ENCODE data around the gene PCDH9.

Gene PCDH9

DNA sequence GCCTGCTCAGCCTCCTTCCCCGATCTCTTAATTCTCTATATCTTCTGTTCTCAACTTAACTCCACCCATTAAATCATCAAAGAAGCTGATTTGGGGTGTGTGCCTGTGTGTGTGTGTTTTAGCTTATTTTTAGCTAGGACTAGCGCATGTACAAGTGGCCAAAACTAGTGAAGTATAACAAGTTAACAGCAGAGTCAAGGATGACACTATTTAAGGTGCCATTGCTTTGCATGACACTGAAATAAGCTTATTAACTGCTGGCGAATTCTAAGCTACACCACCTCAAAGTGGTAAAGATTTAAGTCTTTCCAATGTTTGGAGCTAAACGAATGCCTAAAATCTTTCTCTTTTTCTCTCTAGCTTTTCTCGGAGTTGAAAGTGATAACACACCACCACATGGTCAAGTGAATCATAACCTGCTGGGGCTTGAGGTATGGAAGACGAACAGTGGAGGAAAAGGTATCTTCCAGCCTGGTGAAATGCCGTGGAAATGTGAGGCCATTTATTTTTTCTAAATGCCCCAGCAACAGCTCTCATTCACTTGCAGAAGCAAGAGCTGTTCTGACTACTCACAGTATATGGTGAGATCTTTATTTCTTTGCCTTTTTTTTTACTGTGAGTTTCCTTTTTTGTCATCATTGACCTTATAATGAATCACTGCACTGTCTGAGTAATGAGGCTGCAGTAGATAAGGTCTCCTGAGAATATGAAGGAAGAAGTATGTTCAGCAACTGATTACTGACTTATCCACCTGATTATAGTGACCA is 570.3 kb downstream of the PCDH9 start:
- Histone ChIP-seq H3K27me3 (ENCODE audit: insufficient read depth, insufficient read length) (no peaks in the 10 kb centered on the region), H3K4me1 (ENCODE audit: insufficient read depth, insufficient read length) (no peaks in the 10 kb centered on the region), H3K9ac (ENCODE audit: insufficient read length, low read depth) (no peak overlapping the region), H3K36me3 (ENCODE audit: insufficient read depth, insufficient read length, low read length) (no peaks in the 10 kb centered on the region), H3K4me3 (ENCODE audit: insufficient read length, low read depth) (no peak overlapping the region), H3K9me3 (ENCODE audit: insufficient read depth, low read length) (no peaks in the 10 kb centered on the region)
- DNase-seq (ENCODE audit: low read depth, low spot score) = no peak
- TF ChIP-seq SUZ12 (IDR thresholded peaks at IDR 0.05; ENCODE audit: extremely low read depth, insufficient read depth, insufficient read length) (no peak), ZNF274 (IDR thresholded peaks at IDR 0.05; ENCODE audit: low read depth, low read length) (no peak), YY1 (IDR thresholded peaks at IDR 0.05; ENCODE audit: insufficient read depth, insufficient read length) (no peak)

DNA sequence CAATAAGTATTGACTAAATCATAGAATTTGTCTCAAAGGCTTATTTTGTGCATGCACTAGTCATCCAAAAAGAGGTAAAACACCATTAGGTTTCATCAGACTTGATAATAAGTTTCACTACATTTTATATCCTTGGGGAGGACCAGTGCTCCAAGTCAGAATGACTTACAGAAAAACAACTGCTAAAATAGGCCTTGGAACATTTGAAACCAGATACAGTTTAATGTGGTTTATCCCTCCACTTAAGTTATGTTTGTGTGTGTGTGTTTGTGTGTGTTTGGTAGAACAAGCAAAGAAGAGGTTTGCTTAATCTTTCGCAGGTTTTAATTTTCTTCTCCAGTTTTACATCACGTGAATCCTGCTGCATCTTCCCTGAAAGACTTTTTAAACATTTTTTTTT is 570.9 kb downstream of the PCDH9 start:
- no peak for DNase-seq (ENCODE audit: low read depth, low spot score)
- H3K9ac ChIP-seq (ENCODE audit: insufficient read length, low read depth) = no peak overlapping the region
- no peak overlapping the region for H3K4me3 ChIP-seq (ENCODE audit: insufficient read length, low read depth)
- TF ChIP-seq SUZ12 (IDR thresholded peaks at IDR 0.05; ENCODE audit: extremely low read depth, insufficient read depth, insufficient read length) (no peak), ZNF274 (IDR thresholded peaks at IDR 0.05; ENCODE audit: low read depth, low read length) (no peak), YY1 (IDR thresholded peaks at IDR 0.05; ENCODE audit: insufficient read depth, insufficient read length) (no peak)
- H3K9me3 ChIP-seq (ENCODE audit: insufficient read depth, low read length) = no peaks in the 10 kb centered on the region
- H3K4me1 ChIP-seq (ENCODE audit: insufficient read depth, insufficient read length) = no peaks in the 10 kb centered on the region
- H3K36me3 ChIP-seq (ENCODE audit: insufficient read depth, insufficient read length, low read length) = no peaks in the 10 kb centered on the region
- no peaks in the 10 kb centered on the region for H3K27me3 ChIP-seq (ENCODE audit: insufficient read depth, insufficient read length)

GRCh38 chr13:66657165-66657881 is 572.8 kb downstream of the PCDH9 start:
- Histone ChIP-seq H3K36me3 (ENCODE audit: insufficient read depth, insufficient read length, low read length) (no peaks in the 10 kb centered on the region), H3K4me1 (ENCODE audit: insufficient read depth, insufficient read length) (no peaks in the 10 kb centered on the region), H3K9ac (ENCODE audit: insufficient read length, low read depth) (no peak overlapping the region), H3K27me3 (ENCODE audit: insufficient read depth, insufficient read length) (no peaks in the 10 kb centered on the region), H3K9me3 (ENCODE audit: insufficient read depth, low read length) (no peaks in the 10 kb centered on the region), H3K4me3 (ENCODE audit: insufficient read length, low read depth) (no peak overlapping the region)
- DNase-seq (ENCODE audit: low read depth, low spot score) = no peak
- TF ChIP-seq ZNF274 (IDR thresholded peaks at IDR 0.05; ENCODE audit: low read depth, low read length) = no peak
- no peak for TF ChIP-seq YY1 (IDR thresholded peaks at IDR 0.05; ENCODE audit: insufficient read depth, insufficient read length)
- no peak for TF ChIP-seq SUZ12 (IDR thresholded peaks at IDR 0.05; ENCODE audit: extremely low read depth, insufficient read depth, insufficient read length)

DNA sequence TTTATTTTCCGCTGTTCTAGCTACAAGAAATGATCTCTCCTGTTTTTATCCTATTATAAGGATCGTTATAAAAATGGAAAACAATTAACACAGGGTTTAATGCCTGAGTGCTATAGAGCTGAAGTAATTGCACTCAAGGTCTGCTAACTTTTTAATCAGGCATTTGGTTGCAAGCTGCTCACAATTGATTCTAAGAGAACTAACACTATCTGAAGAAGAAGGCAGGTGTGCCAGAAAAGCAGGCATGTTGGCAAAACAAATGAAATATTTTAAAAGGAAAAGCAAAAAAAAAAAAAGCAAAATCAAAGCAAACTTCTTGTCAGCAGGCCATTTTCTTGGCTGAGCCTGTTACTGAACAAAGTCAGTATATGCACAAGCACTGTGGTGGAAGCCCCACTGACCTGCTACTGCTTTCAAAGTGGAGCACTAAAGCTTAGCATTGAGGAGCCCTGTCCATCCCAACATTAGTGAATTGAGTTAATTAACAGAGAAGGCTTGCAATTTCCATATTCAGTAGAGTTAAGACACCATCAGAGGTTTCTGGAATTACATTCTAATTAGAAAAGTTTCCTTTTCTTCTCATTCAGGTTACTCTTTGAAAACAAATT is 574.2 kb downstream of the PCDH9 start:
- Histone ChIP-seq H3K9me3 (ENCODE audit: insufficient read depth, low read length) (no peaks in the 10 kb centered on the region), H3K36me3 (ENCODE audit: insufficient read depth, insufficient read length, low read length) (no peaks in the 10 kb centered on the region), H3K4me3 (ENCODE audit: insufficient read length, low read depth) (no peak overlapping the region), H3K4me1 (ENCODE audit: insufficient read depth, insufficient read length) (no peaks in the 10 kb centered on the region), H3K9ac (ENCODE audit: insufficient read length, low read depth) (no peak overlapping the region), H3K27me3 (ENCODE audit: insufficient read depth, insufficient read length) (no peaks in the 10 kb centered on the region)
- DNase-seq (ENCODE audit: low read depth, low spot score) = no peak
- TF ChIP-seq YY1 (IDR thresholded peaks at IDR 0.05; ENCODE audit: insufficient read depth, insufficient read length) = no peak

DNA sequence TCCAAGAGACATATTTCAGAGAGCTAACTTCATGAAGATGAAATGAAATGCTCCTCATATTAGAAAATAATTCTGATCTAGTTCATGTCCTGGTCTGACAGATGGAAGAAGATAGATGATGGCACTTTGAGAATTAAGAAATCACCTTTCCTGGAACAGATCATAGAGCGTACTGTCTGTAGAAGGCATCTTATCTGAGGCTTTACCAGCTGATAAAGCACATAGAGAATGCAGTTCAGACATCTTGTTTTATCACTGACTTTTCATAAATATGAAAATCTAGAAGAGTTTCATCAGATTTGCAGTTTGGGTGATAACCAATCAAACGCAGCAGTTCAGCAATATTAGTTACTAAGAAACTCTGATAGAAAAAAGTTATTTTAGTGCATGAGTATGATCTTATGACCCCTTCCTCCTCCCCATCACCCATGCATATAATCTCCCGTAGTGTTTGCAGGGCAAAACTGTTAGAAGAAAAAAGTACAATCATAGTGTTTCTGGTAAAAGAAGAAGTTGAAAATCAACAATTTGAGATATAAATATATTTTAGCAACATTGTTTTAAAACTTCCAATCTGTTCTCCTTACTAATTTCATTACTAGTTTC is 585.2 kb downstream of the PCDH9 start:
- no peaks in the 10 kb centered on the region for H3K4me1 ChIP-seq (ENCODE audit: insufficient read depth, insufficient read length)
- TF ChIP-seq ZNF274 (IDR thresholded peaks at IDR 0.05; ENCODE audit: low read depth, low read length) (no peak), YY1 (IDR thresholded peaks at IDR 0.05; ENCODE audit: insufficient read depth, insufficient read length) (no peak), SUZ12 (IDR thresholded peaks at IDR 0.05; ENCODE audit: extremely low read depth, insufficient read depth, insufficient read length) (no peak)
- no peak overlapping the region for H3K4me3 ChIP-seq (ENCODE audit: insufficient read length, low read depth)
- no peaks in the 10 kb centered on the region for H3K36me3 ChIP-seq (ENCODE audit: insufficient read depth, insufficient read length, low read length)
- H3K9ac ChIP-seq (ENCODE audit: insufficient read length, low read depth) = no peak overlapping the region
- no peaks in the 10 kb centered on the region for H3K27me3 ChIP-seq (ENCODE audit: insufficient read depth, insufficient read length)
- DNase-seq (ENCODE audit: low read depth, low spot score) = no peak
- H3K9me3 ChIP-seq (ENCODE audit: insufficient read depth, low read length) = no peaks in the 10 kb centered on the region

- DNase-seq (ENCODE audit: low read depth, low spot score) = no peak
- H3K9me3 ChIP-seq (ENCODE audit: insufficient read depth, low read length) = no peaks in the 10 kb centered on the region
- H3K4me1 ChIP-seq (ENCODE audit: insufficient read depth, insufficient read length) = no peaks in the 10 kb centered on the region
- no peaks in the 10 kb centered on the region for H3K36me3 ChIP-seq (ENCODE audit: insufficient read depth, insufficient read length, low read length)
- TF ChIP-seq SUZ12 (IDR thresholded peaks at IDR 0.05; ENCODE audit: extremely low read depth, insufficient read depth, insufficient read length) (no peak), ZNF274 (IDR thresholded peaks at IDR 0.05; ENCODE audit: low read depth, low read length) (no peak), YY1 (IDR thresholded peaks at IDR 0.05; ENCODE audit: insufficient read depth, insufficient read length) (no peak)
- no peaks in the 10 kb centered on the region for H3K27me3 ChIP-seq (ENCODE audit: insufficient read depth, insufficient read length)
- no peak overlapping the region for H3K4me3 ChIP-seq (ENCODE audit: insufficient read length, low read depth)
- no peak overlapping the region for H3K9ac ChIP-seq (ENCODE audit: insufficient read length, low read depth)
Measured at GRCh38 chr13:66640231-66640630, 589.9 kb downstream of the PCDH9 start.

GRCh38 chr13:66639044-66639443 is 591.1 kb downstream of the PCDH9 start:
- Histone ChIP-seq H3K9ac (ENCODE audit: insufficient read length, low read depth) (no peak overlapping the region), H3K27me3 (ENCODE audit: insufficient read depth, insufficient read length) (no peaks in the 10 kb centered on the region), H3K36me3 (ENCODE audit: insufficient read depth, insufficient read length, low read length) (no peaks in the 10 kb centered on the region), H3K4me1 (ENCODE audit: insufficient read depth, insufficient read length) (no peaks in the 10 kb centered on the region), H3K4me3 (ENCODE audit: insufficient read length, low read depth) (no peak overlapping the region), H3K9me3 (ENCODE audit: insufficient read depth, low read length) (no peaks in the 10 kb centered on the region)
- no peak for DNase-seq (ENCODE audit: low read depth, low spot score)
- TF ChIP-seq SUZ12 (IDR thresholded peaks at IDR 0.05; ENCODE audit: extremely low read depth, insufficient read depth, insufficient read length) = no peak
- no peak for TF ChIP-seq YY1 (IDR thresholded peaks at IDR 0.05; ENCODE audit: insufficient read depth, insufficient read length)
- no peak for TF ChIP-seq ZNF274 (IDR thresholded peaks at IDR 0.05; ENCODE audit: low read depth, low read length)

All from NT2/D1 (cell line).